IPS-NIHi7 (cell line): ENCODE results near the gene SNX11.

Experiments
- DNase-seq: peaks from one replicate; pipeline ENCODE4 v3.0.0; 2012; ENCODE audit warnings: mixed read lengths; ENCODE audit errors: extremely low spot score

SNX11 gene

GRCh38 chr17:48131216-48131824 is 23.8 kb downstream of the SNX11 start:
- DNase-seq, result peak; percentile 89

GRCh38 chr17:48132385-48132784 is 24.8 kb downstream of the SNX11 start:
- no peak for DNase-seq

GRCh38 chr17:48134912-48135480 is 27.4 kb downstream of the SNX11 start:
- peak; percentile 63 for DNase-seq

- DNase-seq, result no peak
These were observed 30.1 kb downstream of the SNX11 start for GRCh38 chr17:48137656-48138055.

GRCh38 chr17:48139944-48140343 is 32.4 kb downstream of the SNX11 start:
- no peak for DNase-seq

GRCh38 chr17:48143629-48144028 is 36.1 kb downstream of the SNX11 start:
- DNase-seq, result no peak

- no peak for DNase-seq
These were observed 36.7 kb downstream of the SNX11 start for GRCh38 chr17:48144231-48144630.

GRCh38 chr17:48144976-48145798 is 37.6 kb downstream of the SNX11 start:
- no peak for DNase-seq

- DNase-seq, result no peak
These were observed 40.6 kb downstream of the SNX11 start for GRCh38 chr17:48148029-48148770.

- peak; percentile 51 for DNase-seq
These were observed 41.6 kb downstream of the SNX11 start for GRCh38 chr17:48148854-48149786.

GRCh38 chr17:48149787-48150463 is 42.4 kb downstream of the SNX11 start:
- no peak for DNase-seq

- no peak for DNase-seq
These were observed 43.0 kb downstream of the SNX11 start for GRCh38 chr17:48150597-48151001.

- DNase-seq, result no peak
These were observed 43.7 kb downstream of the SNX11 start for GRCh38 chr17:48151220-48151619.

- DNase-seq, result no peak
These were observed 44.7 kb downstream of the SNX11 start for GRCh38 chr17:48152289-48152688.

GRCh38 chr17:48153691-48154358 is 46.3 kb downstream of the SNX11 start:
- peak; percentile 79 for DNase-seq

GRCh38 chr17:48155889-48156611 is 48.5 kb downstream of the SNX11 start:
- DNase-seq, result peak; percentile 34

GRCh38 chr17:48159232-48159631 is 51.7 kb downstream of the SNX11 start:
- no peak for DNase-seq

GRCh38 chr17:48160177-48161081 is 52.9 kb downstream of the SNX11 start:
- DNase-seq, result peak; percentile 73
